ENCODE data around the gene ASTN2. TPM values are rescaled to one million over a fixed set of nuclear protein-coding genes. Genes with fewer than 3 reads are reported as not detected.

ASTN2 gene
- total RNA-seq, 4 donors from 2014 or later = 3.3 to 10.2 (median 6.3) TPM

DNA sequence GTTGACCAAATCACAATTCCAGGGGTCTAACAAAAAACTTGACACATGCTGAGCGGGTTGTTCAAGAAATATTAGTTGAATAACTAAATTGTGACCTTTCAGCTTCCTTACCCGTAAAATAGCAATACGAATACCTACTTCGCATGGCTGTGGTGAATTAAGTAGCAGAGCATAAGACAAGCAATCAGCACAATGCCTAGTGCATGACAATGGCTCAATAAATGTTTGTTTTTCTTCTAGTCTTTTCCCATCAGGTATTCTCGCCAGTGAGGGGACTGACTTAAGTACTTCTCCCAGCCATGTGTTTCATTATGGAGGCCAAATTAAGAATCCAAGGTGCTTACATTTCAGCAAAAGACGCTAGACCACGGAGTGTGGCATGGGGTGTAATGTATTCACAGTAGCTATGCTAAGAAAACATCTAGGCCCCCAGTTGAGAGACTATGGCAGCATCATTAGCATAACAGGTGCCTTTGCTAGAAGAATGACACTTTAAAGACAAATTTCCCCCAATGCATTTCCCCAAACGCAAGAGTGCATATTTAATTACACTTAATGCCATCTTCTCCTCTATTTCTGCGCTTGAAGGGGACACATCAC is 145.9 kb downstream of the ASTN2 start:
- H3K27me3 ChIP-seq = no peaks in the 10 kb centered on the region
- TF ChIP-seq, protein P1, sequence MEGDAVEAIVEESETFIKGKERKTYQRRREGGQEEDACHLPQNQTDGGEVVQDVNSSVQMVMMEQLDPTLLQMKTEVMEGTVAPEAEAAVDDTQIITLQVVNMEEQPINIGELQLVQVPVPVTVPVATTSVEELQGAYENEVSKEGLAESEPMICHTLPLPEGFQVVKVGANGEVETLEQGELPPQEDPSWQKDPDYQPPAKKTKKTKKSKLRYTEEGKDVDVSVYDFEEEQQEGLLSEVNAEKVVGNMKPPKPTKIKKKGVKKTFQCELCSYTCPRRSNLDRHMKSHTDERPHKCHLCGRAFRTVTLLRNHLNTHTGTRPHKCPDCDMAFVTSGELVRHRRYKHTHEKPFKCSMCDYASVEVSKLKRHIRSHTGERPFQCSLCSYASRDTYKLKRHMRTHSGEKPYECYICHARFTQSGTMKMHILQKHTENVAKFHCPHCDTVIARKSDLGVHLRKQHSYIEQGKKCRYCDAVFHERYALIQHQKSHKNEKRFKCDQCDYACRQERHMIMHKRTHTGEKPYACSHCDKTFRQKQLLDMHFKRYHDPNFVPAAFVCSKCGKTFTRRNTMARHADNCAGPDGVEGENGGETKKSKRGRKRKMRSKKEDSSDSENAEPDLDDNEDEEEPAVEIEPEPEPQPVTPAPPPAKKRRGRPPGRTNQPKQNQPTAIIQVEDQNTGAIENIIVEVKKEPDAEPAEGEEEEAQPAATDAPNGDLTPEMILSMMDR (IDR thresholded peaks at IDR 0.05) = no peak
- TF ChIP-seq POLR2A (IDR thresholded peaks at IDR 0.05) = no peak
- no peaks in the 10 kb centered on the region for H3K4me1 ChIP-seq
- DNase-seq = no peak
- no peak overlapping the region for H3K4me3 ChIP-seq
- no peaks in the 10 kb centered on the region for H3K36me3 ChIP-seq
- no peaks in the 10 kb centered on the region for H3K9me3 ChIP-seq
- no peak overlapping the region for H3K27ac ChIP-seq

DNA sequence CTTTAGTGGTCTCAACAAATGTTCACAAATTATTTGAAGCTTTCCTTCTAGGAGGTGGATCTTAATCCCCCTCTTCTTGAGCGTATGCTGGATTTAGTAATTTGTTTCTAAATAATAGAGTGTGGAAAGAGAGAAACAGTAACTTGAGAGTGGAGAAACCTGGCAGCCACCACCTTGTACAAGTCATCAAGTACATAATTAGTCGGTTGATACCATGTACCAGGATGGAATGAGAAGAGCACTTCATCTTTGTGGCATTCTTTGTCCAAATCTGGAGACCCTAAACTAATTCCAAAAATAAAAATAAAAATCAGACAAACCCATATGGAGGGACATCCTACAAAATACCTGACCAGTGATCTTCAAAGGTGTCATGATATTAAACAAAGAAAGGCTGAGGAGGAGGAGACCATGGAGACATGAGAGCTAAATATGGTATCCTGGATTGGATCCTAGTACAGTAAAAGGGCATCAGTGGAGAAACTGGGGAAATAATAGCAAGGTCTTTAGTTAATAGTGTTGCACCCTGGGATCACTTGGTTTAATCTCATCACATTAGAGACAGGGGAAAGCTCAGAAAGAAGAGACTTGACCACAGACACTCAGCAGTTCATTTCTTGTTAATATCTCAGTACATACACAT is 147.9 kb downstream of the ASTN2 start:
- Histone ChIP-seq H3K4me3 (no peak overlapping the region), H3K27me3 (no peaks in the 10 kb centered on the region), H3K4me1 (no peaks in the 10 kb centered on the region), H3K36me3 (no peaks in the 10 kb centered on the region), H3K9me3 (no peaks in the 10 kb centered on the region), H3K27ac (no peak overlapping the region)
- TF ChIP-seq, protein P1 (IDR thresholded peaks at IDR 0.05) = no peak
- no peak for DNase-seq

DNA sequence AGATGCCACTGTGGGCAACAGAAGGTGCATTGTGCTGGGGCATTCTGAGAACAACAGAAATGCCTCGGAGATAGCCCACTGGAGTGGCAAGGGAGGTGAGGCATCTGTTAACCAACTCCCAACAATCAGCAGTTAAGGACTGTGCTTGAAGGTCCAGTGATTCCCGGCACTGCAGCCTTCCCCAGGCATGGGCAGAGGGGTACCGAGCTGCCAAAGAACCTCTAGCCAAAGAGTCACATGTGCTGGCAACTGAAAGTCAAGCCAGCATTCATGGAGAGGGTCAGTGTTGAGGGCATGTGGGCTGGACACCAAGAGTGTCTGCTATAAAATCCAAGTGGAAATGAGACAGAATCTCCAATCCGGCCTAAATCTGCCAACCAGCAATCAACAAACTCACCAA is 149.6 kb downstream of the ASTN2 start:
- TF ChIP-seq POLR2A (IDR thresholded peaks at IDR 0.05) = no peak
- TF ChIP-seq, protein P1 (IDR thresholded peaks at IDR 0.05) = no peak
- no peak for DNase-seq
- Histone ChIP-seq H3K36me3 (no peaks in the 10 kb centered on the region), H3K27me3 (no peaks in the 10 kb centered on the region), H3K4me3 (no peak overlapping the region), H3K9me3 (no peaks in the 10 kb centered on the region), H3K27ac (no peak overlapping the region), H3K4me1 (no peaks in the 10 kb centered on the region)

DNA sequence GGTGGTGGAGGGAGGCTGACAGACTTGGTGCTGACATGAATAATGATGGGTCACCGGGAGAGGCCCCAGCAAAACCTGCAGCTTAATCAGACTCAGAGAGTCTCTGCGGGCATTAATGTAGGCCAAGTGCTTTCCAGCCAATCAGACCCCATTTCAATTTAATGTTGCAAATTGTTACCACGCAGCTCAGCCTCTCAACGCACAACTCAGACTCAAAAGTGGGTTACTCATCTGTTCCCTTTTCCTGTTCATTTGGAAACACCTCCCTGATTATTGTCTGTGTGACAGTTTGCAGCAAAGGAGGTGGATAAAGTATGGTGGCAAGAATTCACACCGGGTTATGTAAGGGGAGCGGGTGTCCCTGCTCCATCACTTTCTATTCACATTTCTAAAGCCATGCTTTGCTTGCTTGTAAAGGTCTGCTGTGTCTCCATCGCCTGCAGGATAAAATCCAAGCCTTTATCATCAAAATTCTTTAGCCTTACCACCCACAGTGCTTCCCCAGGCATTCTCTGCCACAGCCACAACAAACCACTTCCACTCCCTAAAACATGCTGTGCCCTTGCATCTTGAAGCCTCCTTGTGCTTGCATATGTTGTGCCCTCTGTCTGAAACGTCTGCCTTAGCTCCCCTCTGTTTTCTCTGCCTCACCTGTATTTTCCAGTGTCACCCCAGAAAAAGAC is 156.5 kb downstream of the ASTN2 start:
- no peaks in the 10 kb centered on the region for H3K9me3 ChIP-seq
- H3K36me3 ChIP-seq = no peaks in the 10 kb centered on the region
- no peaks in the 10 kb centered on the region for H3K4me1 ChIP-seq
- TF ChIP-seq, protein P1 (IDR thresholded peaks at IDR 0.05) = no peak
- TF ChIP-seq POLR2A (IDR thresholded peaks at IDR 0.05) = no peak
- no peaks in the 10 kb centered on the region for H3K27me3 ChIP-seq
- no peak for DNase-seq
- no peak overlapping the region for H3K27ac ChIP-seq
- H3K4me3 ChIP-seq = no peak overlapping the region

DNA sequence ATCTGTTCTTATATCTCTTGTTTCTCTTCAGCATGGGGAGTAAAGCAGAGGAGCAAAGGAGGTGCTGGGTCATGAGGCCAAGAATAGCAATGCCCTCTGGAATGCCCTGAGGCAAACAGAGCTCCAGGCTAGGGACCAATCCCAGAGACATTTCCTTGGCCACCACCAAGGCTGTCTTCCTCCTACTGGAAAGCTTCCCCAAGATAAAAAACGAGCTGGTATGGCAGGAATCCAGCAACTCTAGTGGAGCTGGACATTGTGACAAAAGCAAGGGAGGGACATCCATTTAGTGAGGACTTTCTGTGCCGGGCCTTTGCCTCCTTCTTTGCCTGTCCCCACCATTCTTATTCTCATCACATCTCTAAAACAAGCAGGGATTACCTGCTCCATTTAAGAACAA is 161.6 kb downstream of the ASTN2 start:
- Histone ChIP-seq H3K36me3 (no peaks in the 10 kb centered on the region), H3K27me3 (no peaks in the 10 kb centered on the region), H3K9me3 (no peaks in the 10 kb centered on the region), H3K4me1 (no peaks in the 10 kb centered on the region), H3K4me3 (no peak overlapping the region), H3K27ac (no peak overlapping the region)
- DNase-seq = no peak
- no peak for TF ChIP-seq POLR2A (IDR thresholded peaks at IDR 0.05)
- TF ChIP-seq, protein P1 (IDR thresholded peaks at IDR 0.05) = no peak

Measured in Peyer's patch (tissue), 4 donors.